ENCODE results near the gene AATF.

DNA sequence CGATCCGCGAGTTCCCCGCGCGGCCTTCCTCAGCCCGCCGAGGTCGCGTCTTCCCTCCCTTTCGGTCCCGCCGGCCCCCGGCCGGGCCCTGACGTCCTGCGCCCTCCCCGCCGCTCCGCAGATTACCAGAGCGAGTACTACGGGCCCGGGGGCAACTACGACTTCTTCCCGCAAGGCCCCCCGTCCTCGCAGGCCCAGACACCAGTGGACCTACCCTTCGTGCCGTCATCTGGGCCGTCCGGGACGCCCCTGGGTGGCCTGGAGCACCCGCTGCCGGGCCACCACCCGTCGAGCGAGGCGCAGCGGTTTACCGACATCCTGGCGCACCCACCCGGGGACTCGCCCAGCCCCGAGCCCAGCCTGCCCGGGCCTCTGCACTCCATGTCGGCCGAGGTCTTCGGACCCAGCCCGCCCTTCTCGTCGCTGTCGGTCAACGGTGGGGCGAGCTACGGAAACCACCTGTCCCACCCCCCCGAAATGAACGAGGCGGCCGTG, 6.1 kb upstream of the AATF start:
- TF ChIP-seq, protein P1, sequence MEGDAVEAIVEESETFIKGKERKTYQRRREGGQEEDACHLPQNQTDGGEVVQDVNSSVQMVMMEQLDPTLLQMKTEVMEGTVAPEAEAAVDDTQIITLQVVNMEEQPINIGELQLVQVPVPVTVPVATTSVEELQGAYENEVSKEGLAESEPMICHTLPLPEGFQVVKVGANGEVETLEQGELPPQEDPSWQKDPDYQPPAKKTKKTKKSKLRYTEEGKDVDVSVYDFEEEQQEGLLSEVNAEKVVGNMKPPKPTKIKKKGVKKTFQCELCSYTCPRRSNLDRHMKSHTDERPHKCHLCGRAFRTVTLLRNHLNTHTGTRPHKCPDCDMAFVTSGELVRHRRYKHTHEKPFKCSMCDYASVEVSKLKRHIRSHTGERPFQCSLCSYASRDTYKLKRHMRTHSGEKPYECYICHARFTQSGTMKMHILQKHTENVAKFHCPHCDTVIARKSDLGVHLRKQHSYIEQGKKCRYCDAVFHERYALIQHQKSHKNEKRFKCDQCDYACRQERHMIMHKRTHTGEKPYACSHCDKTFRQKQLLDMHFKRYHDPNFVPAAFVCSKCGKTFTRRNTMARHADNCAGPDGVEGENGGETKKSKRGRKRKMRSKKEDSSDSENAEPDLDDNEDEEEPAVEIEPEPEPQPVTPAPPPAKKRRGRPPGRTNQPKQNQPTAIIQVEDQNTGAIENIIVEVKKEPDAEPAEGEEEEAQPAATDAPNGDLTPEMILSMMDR (IDR thresholded peaks at IDR 0.05), result no peak
- TF ChIP-seq POLR2A (IDR thresholded peaks at IDR 0.05), result no peak

All from prostate gland (tissue), 2 donors.